ENCODE data around the gene SLC13A4.
"Not testable (repeated sequence)": the region's sequence is repeated elsewhere in the genome, so short reads cannot be mapped to it uniquely, and the experiment has no call there.

The SLC13A4 gene

DNA sequence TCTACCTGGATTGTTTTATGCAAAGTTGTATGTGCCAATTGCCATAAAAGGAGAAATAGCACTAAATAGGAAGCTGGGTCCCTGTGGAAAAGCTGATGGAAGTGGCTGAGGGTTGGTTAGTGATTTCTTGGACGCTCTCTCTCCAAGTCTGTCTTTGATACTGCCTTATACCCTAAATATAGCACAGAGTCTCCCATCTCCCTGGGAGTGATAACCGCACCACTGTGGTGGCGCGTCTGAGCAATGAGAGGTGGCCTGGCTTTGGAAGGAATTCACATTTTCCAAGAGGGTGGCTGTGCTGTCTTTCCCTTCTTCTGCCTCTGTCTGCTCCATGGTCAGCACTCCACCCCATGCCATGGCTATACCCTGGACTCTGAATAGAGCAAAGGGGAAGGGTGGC is 34.4 kb downstream of the SLC13A4 start:
- DNase-seq (ENCODE audit: low read depth): no peak

DNA sequence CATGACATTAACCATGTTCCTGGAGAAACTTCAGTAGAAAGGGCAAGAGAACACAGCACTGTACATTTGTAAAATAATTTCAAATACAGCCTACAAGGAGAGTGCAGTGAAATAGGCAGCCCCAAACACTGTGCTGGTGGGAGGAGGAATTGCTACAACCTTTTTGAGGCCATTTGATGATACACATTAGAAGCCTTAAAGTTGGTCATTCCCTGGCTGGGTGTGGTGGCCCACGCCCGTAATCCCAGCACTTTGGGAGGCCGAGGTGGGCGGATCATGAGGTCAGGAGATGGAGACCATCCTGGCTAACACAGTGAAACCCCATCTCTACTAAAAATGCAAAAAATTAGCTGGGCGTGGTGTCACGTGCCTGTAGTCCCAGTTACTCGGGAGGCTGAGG is 35.4 kb downstream of the SLC13A4 start:
- DNase-seq (ENCODE audit: low read depth): not testable (repeated sequence)

- no peak for DNase-seq (ENCODE audit: low read depth)
These were observed 35.9 kb downstream of the SLC13A4 start for GRCh38 chr7:135692055-135692454.

DNA sequence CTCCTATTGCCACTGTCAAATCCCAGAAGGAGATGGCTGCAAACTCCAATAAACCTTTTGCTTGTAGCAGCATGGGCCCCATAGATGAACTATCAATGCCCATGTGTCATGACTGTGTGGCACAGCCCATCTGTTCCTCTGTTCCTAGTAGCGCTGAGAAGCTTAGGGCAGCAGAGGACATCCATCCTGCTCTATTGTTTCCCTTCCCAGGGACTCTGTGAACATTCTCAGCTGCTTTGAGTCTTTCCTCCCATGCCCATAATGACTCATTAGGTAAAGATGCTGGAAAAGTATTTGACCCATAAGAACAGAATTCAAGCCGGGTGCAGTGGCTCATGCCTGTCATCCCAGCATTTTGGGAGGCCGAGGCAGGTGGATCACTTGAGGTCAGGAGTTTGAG is 37.4 kb downstream of the SLC13A4 start:
- DNase-seq (ENCODE audit: low read depth): no peak

GRCh38 chr7:135687466-135687865 is 40.5 kb downstream of the SLC13A4 start:
- no peak for DNase-seq (ENCODE audit: low read depth)

DNA sequence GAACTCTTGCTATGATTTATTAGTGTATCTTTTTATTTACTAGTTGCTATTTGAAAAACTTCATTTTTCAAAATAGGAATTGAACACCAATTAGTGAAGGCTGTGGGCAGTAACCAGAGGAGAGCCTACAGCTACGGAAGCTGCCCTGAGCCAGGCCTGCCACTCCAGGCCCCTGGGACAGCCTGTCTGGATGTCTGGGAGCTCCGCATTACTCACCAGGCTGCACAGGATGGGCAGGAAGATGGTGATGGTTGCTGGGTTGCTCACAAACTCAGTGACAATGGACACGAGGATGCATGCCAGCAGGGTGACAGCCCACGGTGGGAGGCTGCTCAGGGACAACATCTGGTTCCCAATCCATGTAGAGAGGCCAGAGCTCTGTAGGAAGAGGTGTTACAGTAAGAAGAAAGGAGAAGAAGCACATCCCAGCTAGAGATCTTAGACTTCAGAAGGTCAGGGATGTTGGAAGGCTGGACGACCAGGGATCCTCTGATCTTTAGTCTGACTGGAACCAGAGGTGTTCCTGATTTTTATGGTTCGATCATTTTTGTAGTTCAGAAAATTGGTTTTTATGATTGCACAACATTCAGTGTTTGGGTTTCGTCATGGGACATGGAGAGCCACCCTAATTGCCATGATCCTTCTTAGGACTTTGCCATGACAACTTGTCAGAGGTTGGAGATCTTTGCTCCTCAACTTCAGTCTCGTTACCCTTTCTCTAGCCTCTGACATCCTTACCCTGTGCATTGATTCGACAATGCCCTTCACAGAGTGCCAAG is 42.5 kb downstream of the SLC13A4 start:
- DNase-seq (ENCODE audit: low read depth): no peak

DNA sequence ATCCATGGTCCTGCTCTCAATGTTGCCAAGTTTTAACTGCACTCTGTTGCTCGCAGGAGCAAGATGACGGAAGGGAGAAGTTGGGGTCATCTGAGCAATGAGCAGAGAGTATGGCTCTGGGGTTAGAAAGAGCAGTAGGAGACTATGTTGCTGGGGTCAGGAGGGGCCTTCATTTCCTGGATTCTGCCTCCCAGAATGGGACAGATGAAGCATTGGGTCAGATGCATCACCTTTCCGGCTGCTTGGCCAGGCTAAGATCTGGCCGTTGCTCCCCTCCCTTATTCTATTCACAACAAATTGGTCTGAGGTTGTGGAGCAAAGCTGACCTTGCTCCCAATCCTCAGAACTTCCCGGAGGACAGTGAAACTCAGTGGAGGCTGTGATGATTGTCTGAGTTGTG is 43.3 kb downstream of the SLC13A4 start:
- no peak for DNase-seq (ENCODE audit: low read depth)

- no peak for DNase-seq (ENCODE audit: low read depth)
These were observed 43.9 kb downstream of the SLC13A4 start for GRCh38 chr7:135684136-135684535.

DNA sequence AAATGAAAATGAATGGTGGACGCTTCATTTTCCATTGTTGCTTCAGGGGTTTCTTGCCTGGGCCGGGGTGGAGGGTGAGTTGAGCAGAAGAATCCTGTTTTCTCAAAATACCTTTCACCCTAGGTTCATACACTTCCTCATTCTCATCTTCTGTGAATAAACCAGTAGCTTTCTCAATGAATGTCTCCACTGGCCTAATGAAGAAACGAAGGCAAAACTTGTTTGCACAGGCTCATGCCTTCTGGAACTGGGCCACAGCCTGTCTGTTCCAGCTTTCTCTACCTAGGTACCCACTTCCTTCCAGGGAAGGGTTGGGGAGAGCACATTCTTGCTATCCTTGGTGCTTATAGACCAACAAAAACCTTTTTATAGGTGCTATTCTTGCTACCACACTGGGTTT is 44.4 kb downstream of the SLC13A4 start:
- no peak for DNase-seq (ENCODE audit: low read depth)

GRCh38 chr7:135682191-135682590 is 45.8 kb downstream of the SLC13A4 start:
- DNase-seq (ENCODE audit: low read depth): no peak

- no peak for DNase-seq (ENCODE audit: low read depth)
These were observed 46.2 kb downstream of the SLC13A4 start for GRCh38 chr7:135681762-135682161.

DNA sequence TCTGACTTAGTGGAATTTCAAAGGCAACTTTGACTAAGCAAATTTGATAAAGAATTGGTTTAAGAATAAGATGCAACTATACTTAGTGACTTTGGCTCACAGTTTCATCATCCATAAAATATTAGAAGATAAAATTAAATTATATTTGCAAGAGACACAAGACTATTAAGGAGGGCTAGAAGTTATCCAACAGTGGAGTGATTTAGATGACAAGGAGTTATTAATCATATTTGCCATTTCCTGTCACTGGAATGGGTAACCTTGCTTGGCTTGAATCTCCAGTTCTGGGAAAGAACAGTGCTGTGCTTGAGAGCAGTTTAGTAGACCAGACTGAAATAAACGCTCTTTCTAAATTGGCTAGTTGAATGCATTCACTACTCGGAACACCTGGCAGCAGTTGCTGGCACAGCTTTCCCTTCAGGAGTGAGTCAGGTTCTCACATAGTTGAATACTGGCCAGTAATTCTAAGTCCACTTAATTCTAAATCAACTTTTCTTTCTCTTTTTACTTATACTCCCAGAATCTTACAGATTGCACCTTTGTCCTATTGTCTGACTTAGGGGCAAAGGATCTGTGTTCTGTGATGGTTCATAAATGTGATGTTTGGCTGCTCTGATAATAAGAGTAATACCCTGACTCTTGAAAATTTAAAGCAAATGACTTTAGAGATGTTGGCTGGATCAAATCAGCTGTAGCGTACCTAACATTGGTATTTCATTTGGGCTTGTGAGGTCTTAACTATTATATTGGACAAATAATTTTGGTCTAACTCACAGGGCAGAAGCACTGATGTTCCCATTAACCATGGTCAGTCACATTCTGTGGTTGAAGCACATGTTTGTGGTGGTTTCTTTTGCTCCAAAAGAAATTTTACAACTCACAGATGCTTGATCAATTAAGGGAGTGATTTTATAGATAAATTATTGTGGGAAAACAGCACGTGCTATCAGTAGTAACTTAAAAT is 49.1 kb downstream of the SLC13A4 start:
- no peak for DNase-seq (ENCODE audit: low read depth)

GRCh38 chr7:135673360-135673706 is 54.7 kb downstream of the SLC13A4 start:
- DNase-seq (ENCODE audit: low read depth): no peak

- DNase-seq (ENCODE audit: low read depth): no peak
These were observed 55.2 kb downstream of the SLC13A4 start for GRCh38 chr7:135672560-135673359.

- DNase-seq (ENCODE audit: low read depth): no peak
These were observed 57.8 kb downstream of the SLC13A4 start for GRCh38 chr7:135670179-135670578.

- DNase-seq (ENCODE audit: low read depth): no peak
These were observed 58.2 kb downstream of the SLC13A4 start for GRCh38 chr7:135669774-135670173.

GRCh38 chr7:135668852-135669395 is 59.1 kb downstream of the SLC13A4 start:
- not testable (repeated sequence) for DNase-seq (ENCODE audit: low read depth)

DNA sequence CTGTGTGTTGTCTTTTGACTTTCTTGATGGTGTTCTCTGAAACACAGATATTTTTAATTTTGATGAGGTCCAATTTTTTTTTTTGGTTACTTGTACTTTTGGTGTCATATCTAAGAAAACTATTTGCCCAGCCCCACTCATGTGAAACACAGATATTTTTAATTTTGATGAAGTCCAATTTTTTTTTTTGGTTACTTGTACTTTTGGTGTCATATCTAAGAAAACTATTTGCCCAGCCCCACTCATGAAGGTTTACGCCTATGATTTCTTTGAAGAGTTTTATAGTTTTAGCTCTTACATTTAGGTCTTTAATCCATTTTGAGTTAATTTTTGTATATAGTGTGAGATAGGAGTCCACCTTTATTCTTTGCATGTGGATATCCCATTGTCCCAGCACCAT is 60.4 kb downstream of the SLC13A4 start:
- not testable (repeated sequence) for DNase-seq (ENCODE audit: low read depth)

DNA sequence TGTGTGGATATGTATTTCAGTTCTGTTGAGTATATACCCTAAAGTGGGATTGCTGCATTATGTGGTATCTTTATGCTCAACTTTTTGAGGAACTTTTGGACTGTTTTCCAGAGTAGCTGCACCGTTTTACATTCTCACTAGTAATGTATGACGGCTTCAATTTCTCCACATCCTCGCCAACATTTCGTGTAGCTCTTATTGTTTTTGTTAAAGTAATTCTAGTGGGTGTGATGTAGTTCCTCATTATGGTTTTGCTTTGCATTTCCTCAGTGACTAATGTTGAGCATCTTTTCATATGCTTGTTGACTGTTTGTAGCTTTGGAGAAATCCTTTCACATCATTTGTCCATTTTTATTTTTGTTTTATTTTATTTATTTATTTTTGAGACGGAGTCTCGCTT is 61.1 kb downstream of the SLC13A4 start:
- no peak for DNase-seq (ENCODE audit: low read depth)

DNA sequence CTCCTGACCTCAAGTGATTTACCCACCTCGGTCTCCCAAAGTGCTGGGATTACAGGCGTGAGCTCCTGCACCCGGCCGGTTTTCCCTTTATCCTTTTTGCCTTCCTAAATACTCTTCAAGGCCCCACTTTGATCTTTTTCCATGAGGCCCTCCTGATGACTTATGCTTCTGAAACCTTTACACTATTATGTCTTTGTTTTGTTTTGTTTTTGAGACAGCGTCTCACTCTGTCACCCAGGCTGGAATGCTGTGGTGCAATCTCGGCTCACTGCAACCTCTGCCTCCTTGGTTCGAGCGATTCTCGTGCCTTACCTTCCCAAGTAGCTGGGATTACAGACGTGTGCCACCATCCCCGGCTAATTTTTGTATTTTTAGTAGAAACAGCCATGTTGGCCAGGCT is 61.8 kb downstream of the SLC13A4 start:
- no peak for DNase-seq (ENCODE audit: low read depth)

DNA sequence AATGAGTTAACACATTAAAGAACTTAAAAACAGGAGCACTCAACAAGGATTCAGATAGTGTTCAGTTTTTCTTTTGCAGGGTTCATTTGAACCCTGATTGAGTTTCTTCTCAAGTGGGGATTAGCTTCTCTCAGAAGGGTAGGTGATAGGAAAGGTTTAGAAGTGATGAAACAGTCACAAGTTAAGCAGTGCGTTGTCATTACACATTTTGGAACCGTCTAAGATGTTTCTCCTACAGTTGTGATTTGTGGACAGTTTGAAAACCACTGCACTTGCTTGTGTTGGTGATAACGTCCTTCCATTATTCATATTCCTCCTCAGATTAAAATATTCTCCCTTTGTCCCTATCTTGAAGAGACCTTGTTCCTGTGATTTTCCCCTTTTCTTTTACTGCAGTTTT is 62.9 kb downstream of the SLC13A4 start:
- DNase-seq (ENCODE audit: low read depth): no peak

DNA sequence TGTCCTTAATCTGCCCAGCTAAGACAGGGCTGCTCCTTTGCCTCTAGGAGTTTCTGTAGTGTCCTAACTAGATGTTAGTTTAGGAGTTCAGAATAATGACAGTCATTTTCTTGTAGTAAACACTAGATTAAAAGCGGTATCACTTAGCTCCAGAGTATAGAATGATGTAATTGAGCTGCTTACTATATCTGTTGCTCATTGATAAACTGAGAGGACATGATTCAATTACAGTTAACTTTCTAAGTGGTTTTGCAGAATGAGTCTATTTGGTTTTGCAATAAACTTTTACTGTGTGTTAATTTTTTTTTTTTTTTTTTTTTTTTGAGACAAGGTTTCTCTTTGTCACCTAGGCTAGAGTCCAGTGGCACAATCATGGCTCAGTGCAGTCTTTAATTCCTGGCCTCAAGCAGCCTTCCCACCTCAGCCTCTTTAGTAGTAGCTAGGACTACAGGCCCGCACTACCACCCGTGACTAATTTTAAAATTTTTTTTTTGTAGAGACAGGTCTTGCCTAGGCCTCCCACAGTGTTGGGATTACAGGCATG is 63.9 kb downstream of the SLC13A4 start:
- no peak for DNase-seq (ENCODE audit: low read depth)
